HG03558 (cell line): ENCODE data around the gene PRAMEF10.
"Not testable (repeated sequence)": the region's sequence is repeated elsewhere in the genome, so short reads cannot be mapped to it uniquely, and the experiment has no call there.

Experiments
- ATAC-seq: cut with Tn5 transposase; IDR thresholded peaks from one replicate; pipeline ENCODE4 v1.9.1; 2021; ENCODE audit warnings: moderate number of reproducible peaks; ENCODE audit not compliant: unreplicated experiment; ENCODE audit errors: extremely low read depth

Gene PRAMEF10

GRCh38 chr1:12898170-12898569 is at the start of gene PRAMEF10:
TSS of gene PRAMEF10 (minus strand) at chr1:12898270. CDS start at chr1:12895847, 2,423 bp downstream.
- ATAC-seq: not testable (repeated sequence)

- not testable (repeated sequence) for ATAC-seq
Measured at GRCh38 chr1:12947480-12947879, 49.4 kb upstream of the PRAMEF10 start, which contains the start of gene PRAMEF6. TSS of gene PRAMEF6 (minus strand) at chr1:12947580. CDS start at chr1:12942518, 5,062 bp downstream.

GRCh38 chr1:12924368-12924767 is 26.3 kb upstream of the PRAMEF10 start:
- not testable (repeated sequence) for ATAC-seq

- not testable (repeated sequence) for ATAC-seq
Measured at GRCh38 chr1:12921749-12922148, 23.7 kb upstream of the PRAMEF10 start.

- not testable (repeated sequence) for ATAC-seq
Measured at GRCh38 chr1:12916310-12916709, 18.2 kb upstream of the PRAMEF10 start, which contains the start of gene PRAMEF7. TSS of gene PRAMEF7 (plus strand) at chr1:12916610. CDS start at chr1:12917693, 1,083 bp downstream.

- ATAC-seq: not testable (repeated sequence)
Measured at GRCh38 chr1:12903793-12904572, 5.9 kb upstream of the PRAMEF10 start.

- not testable (repeated sequence) for ATAC-seq
Measured at GRCh38 chr1:12899186-12899585, 1.1 kb upstream of the PRAMEF10 start.

- ATAC-seq: not testable (repeated sequence)
Measured at GRCh38 chr1:12886101-12886500, 12.0 kb downstream of the PRAMEF10 start, which contains the start of gene PRAMEF4. TSS of gene PRAMEF4 (minus strand) at chr1:12886201. CDS start at chr1:12883394, 2,807 bp downstream.

- not testable (repeated sequence) for ATAC-seq
Measured at GRCh38 chr1:12878453-12878852, 19.6 kb downstream of the PRAMEF10 start.

- ATAC-seq: not testable (repeated sequence)
Measured at GRCh38 chr1:12863131-12863880, 34.8 kb downstream of the PRAMEF10 start.

- ATAC-seq: not testable (repeated sequence)
Measured at GRCh38 chr1:12856786-12857185, 41.3 kb downstream of the PRAMEF10 start, which contains the start of gene PRAMEF2. TSS of gene PRAMEF2 (plus strand) at chr1:12857086. CDS start at chr1:12859010, 1,924 bp downstream.

- ATAC-seq: no peak
Measured at GRCh38 chr1:12851779-12852178, 46.3 kb downstream of the PRAMEF10 start.

- not testable (repeated sequence) for ATAC-seq
Measured at GRCh38 chr1:12848620-12849019, 49.5 kb downstream of the PRAMEF10 start, which contains the start of gene HNRNPCL1. TSS of gene HNRNPCL1 (minus strand) at chr1:12848720. CDS start at chr1:12848289, 431 bp downstream.
